Measurements from ENCODE around the gene NBAS. TPM values are rescaled to one million over a fixed set of nuclear protein-coding genes. Genes with fewer than 3 reads are reported as not detected.

The NBAS gene
- total and polyA plus RNA-seq, 2 of the 13 experiments (the other 11 are each of a cell fraction or from before 2014, with no cell fraction given): 33.6 to 58.7 TPM

DNA sequence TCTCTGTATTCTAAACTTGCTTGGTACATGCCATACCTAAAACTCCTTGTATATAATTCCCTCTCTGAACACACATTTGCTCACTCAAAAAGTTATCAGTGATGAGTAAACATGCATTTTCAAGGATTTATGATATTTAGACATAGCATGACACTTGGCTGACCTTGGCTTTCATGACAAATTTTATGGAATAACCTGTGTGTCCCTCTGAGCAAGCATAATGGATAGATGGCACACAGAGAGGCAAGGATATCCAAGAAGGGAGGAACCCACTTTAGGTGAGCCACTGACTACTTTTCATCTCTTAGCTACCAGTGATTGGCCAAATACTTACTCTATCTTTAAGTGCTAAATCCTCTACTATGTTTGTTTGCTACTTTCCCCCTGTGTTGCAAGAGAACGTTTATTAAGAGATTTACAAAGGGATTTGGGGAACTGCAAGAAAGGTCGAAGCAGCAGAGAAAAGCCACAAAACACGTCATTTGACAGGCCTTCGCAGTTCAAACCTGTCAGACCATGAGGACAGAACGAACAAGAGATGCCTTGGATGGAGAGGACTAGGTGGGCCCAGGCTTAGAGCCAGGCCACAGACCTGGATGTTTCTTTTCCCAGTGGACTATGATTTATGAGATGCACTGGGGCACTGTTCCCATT lies 379.9 kb downstream of the NBAS start (continued):
- TF ChIP-seq, protein P1, sequence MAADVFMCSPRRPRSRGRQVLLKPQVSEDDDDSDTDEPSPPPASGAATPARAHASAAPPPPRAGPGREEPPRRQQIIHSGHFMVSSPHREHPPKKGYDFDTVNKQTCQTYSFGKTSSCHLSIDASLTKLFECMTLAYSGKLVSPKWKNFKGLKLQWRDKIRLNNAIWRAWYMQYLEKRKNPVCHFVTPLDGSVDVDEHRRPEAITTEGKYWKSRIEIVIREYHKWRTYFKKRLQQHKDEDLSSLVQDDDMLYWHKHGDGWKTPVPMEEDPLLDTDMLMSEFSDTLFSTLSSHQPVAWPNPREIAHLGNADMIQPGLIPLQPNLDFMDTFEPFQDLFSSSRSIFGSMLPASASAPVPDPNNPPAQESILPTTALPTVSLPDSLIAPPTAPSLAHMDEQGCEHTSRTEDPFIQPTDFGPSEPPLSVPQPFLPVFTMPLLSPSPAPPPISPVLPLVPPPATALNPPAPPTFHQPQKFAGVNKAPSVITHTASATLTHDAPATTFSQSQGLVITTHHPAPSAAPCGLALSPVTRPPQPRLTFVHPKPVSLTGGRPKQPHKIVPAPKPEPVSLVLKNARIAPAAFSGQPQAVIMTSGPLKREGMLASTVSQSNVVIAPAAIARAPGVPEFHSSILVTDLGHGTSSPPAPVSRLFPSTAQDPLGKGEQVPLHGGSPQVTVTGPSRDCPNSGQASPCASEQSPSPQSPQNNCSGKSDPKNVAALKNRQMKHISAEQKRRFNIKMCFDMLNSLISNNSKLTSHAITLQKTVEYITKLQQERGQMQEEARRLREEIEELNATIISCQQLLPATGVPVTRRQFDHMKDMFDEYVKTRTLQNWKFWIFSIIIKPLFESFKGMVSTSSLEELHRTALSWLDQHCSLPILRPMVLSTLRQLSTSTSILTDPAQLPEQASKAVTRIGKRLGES (CRISPR knock-in tag; IDR thresholded peaks at IDR 0.05; ENCODE audit: borderline replicate concordance): no peak
- TF ChIP-seq ZNF644 (CRISPR knock-in tag; IDR thresholded peaks at IDR 0.05; ENCODE audit: low read depth) (no peak), MAFK (conservative IDR thresholded peaks at IDR 0.05 in 1 of 2, IDR thresholded peaks at IDR 0.05 in 1 of 2; ENCODE audit: low read length in 2 of 2) (no peak)

GRCh38 chr2:15180379-15180778 lies 380.8 kb downstream of the NBAS start:
- peak; percentile 71; the same call in 1 of the 2 replicates for TF ChIP-seq ZNF263 (CRISPR knock-in tag; IDR thresholded peaks at IDR 0.05)
- TF ChIP-seq ZC3H4 (CRISPR knock-in tag; IDR thresholded peaks at IDR 0.05; ENCODE audit: borderline replicate concordance): no peak
- Histone ChIP-seq H4K20me1 (ENCODE audit: insufficient read depth, low read length) (no peaks in the 10 kb centered on the region), H3K4me3 (replicated peaks in 1 of 3; ENCODE audit: insufficient read depth in 1 of 3, low read depth in 2 of 3, low read length in 3 of 3) (no peak overlapping the region), H3K4me1 (ENCODE audit: insufficient read depth, low read length) (0 out of 2 replicates have a peak, but pooled peaks cover under 1% of the 10 kb centered on the region), H2AFZ (ENCODE audit: low read length) (no peak overlapping the region), H3K79me2 (ENCODE audit: insufficient read depth, low read length) (no peaks in the 10 kb centered on the region), H3K27me3 (ENCODE audit: control insufficient read depth in 1 of 2, insufficient read depth in 2 of 2, low read length in 2 of 2) (no peaks in the 10 kb centered on the region), H3K36me3 (replicated peaks in 1 of 2; ENCODE audit: control insufficient read depth in 1 of 2, insufficient read depth in 2 of 2, low read length in 2 of 2) (peaks cover 0 to 12% of the 10 kb centered on the region in 2 experiments; a peak in 4 of 5 replicates), H3K4me2 (ENCODE audit: low read depth, low read length) (no peak overlapping the region), H3K9ac (ENCODE audit: insufficient read depth, low read depth, low read length) (no peak overlapping the region), H3K9me3 (ENCODE audit: low read length) (no peaks in the 10 kb centered on the region), H3K27ac (ENCODE audit: extremely low read length, insufficient read depth, low read length) (no peak overlapping the region)
- intact Hi-C loops (cut with micrococcal nuclease; ENCODE audit: unreplicated experiment) (no loop called here), in situ Hi-C loops (cut with HindIII; ENCODE audit: extremely low pct_ligation_motif_present, low pct_unique_long_range_greater_than_20kb) (no loop called here)
- ATAC-seq (no peak), DNase-seq (ENCODE audit: low spot score) (no peak), FAIRE-seq (no peak)
- ChIA-PET POLR2A (no interaction called here), CTCF (ENCODE audit: low intra/inter-chr PET ratio, low total read pairs) (no interaction called here)
- 96% methylated on average over 9 of the region's 9 CpGs for WGBS (ENCODE audit: low lambda C conversion rate)
- no TSS peak for BruUV-seq (replicated peaks)

All from HepG2 (cell line).